Tibial nerve (tissue), 4 donors: ENCODE results near the gene CFAP221.

ENCODE experiments used
- CTCF ChIP-seq, 5 experiments: fragments of 200-600 bp in 3 of 5; fragments of 450-650 bp in 2 of 5; sonication (generic) in 3 of 5; IDR thresholded peaks; one replicate each; pipeline ENCODE4 v1.5.1; 2016 to 2019; ENCODE audit warnings: antibody characterized with exemption in 5 of 5, mild to moderate bottlenecking in 3 of 5, moderate library complexity in 2 of 5
- EP300 ChIP-seq, 2 donors: sonication (generic); formaldehyde crosslinking; IDR thresholded peaks; one replicate each; pipeline ENCODE4 v1.6.1; 2017; ENCODE audit warnings: antibody characterized with exemption in 2 of 2, mild to moderate bottlenecking in 1 of 2
- POLR2A ChIP-seq, 2 donors: fragments of 450-650 bp; IDR thresholded peaks; one replicate each; pipeline ENCODE4 v1.6.1; 2017; ENCODE audit warnings: antibody characterized with exemption in 2 of 2, mild to moderate bottlenecking in 2 of 2, moderate library complexity in 2 of 2

- TF ChIP-seq CTCF (IDR thresholded peaks at IDR 0.05) (no peak), POLR2A (IDR thresholded peaks at IDR 0.05) (no peak), EP300 (IDR thresholded peaks at IDR 0.05) (no peak)
These were observed 47.3 kb downstream of the CFAP221 start for GRCh38 chr2:119591523-119591922.
